Activated T-cell treated with anti-CD3 and anti-CD28 coated beads, Interleukin-2, amount 50 U/mL, for 24 hours (primary cell): ENCODE measurements around the gene AADACL2.
"Not testable (repeated sequence)": the region's sequence is repeated elsewhere in the genome, so short reads cannot be mapped to it uniquely, and the experiment has no call there.

Source experiments
- DNase-seq: peaks from one replicate; pipeline ENCODE4 v3.0.0-alpha.2; 2020
- H3K27ac Mint-ChIP-seq: 2 replicates; pipeline ENCODE4 v1.8.0; 2020; ENCODE audit warnings: mild to moderate bottlenecking, mixed read lengths
- H3K27me3 Mint-ChIP-seq: 2 replicates; pipeline ENCODE4 v1.8.0; 2020; ENCODE audit warnings: mixed read lengths
- H3K36me3 Mint-ChIP-seq: 2 replicates; pipeline ENCODE4 v1.8.0; 2020; ENCODE audit warnings: low read depth, mixed read lengths
- H3K4me1 Mint-ChIP-seq: 2 replicates; pipeline ENCODE4 v1.8.0; 2020; ENCODE audit warnings: low read depth, mixed read lengths
- H3K4me3 Mint-ChIP-seq: 2 replicates; pipeline ENCODE4 v1.8.0; 2020; ENCODE audit warnings: mild to moderate bottlenecking, moderate library complexity, mixed read lengths
- H3K9me3 Mint-ChIP-seq: 2 replicates; pipeline ENCODE4 v1.8.0; 2020; ENCODE audit warnings: mixed read lengths

AADACL2 gene

DNA sequence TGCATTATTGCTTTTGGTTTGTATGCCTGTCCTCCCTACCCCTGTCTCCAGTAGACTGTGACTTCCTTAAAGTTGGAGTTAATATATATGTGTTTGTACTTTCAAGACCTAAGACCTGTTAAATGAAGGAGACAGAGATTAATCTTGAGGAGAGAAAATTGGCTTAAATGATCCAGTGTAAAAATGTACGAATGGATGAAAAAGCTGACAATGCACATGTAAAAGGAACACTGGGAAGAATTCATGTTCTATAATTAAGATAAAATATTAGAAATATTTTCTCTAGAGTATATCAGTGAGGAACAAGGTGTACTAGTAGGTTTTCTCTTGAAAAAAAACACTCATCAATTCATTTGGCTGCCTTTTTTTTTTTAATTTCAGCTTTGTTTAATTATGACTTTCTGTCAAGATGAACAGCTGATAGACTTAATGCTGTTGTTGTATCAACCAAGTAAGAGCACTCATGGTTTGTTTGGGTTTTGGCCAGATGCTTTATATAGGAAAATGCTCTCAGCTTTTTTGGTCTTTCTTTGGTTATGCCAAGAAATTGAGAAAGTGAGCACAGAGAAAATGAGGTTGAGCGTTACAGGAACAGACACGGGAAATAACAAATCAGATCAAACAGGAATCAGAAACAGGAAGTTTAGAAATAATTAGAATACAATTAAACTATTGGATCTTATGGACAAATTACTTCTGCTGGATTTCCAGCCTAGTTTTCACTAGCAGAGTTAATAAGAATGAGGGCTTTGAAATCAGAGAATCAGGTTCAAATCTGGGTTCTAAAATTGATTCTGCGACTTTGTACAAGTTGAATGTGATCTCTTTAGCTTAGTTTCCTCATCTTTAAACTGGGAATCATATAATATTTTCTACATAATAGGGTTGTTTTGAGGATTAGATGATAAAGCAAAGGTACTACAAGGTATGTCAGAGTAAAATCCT lies 41.9 kb downstream of the AADACL2 start:
- Mint-ChIP-seq H3K4me3 (no peak overlapping the region), H3K27me3 (peaks cover 3% of the 10 kb centered on the region), H3K4me1 (no peaks in the 10 kb centered on the region), H3K9me3 (no peaks in the 10 kb centered on the region), H3K36me3 (no peaks in the 10 kb centered on the region), H3K27ac (no peak overlapping the region)
- DNase-seq = no peak

DNA sequence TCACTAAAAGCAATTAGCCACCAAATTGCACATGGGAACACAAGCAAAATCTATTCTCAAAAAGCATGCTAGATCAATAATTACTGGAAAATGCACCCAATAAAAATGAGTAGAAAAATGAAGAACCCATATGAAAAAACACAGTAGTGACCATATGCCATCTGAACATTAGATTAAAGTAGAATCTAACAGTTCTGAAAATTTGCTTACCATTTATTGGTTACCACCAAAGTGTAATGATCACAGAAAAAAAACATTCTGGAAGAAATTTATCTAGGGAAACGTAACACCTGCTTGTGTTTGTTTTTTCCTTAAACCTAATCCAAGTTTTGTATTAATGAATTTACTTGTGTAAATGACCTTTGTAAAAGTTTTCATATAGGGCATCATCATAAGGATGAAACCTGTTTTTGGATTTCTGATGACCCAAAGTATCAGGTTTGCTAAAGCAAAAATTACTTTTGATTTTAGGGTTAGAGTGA lies 42.6 kb downstream of the AADACL2 start:
- Mint-ChIP-seq H3K27ac (no peak overlapping the region), H3K4me1 (no peaks in the 10 kb centered on the region), H3K27me3 (peaks cover 3% of the 10 kb centered on the region), H3K36me3 (no peaks in the 10 kb centered on the region), H3K4me3 (no peak overlapping the region), H3K9me3 (no peaks in the 10 kb centered on the region)
- no peak for DNase-seq

DNA sequence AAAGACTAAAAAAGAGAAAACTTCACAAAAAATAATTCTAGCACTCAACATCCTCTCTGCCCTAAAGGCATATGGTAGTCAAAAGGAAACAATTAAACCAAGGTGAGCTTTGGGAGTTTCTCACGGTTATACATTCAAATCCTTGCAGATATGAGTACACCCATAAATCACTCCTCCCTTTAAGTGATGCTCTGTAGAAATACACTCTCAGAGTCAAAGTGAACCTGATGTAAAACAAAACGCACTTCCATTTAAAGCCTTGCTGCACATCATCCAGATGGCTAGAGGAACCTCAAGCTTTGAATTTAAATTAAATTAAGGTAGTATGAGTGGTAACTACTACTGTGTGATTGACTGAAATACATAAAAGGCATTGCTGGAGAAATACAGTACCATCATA lies 44.2 kb downstream of the AADACL2 start:
- no peak for DNase-seq
- H3K27ac Mint-ChIP-seq = no peak overlapping the region
- no peaks in the 10 kb centered on the region for H3K4me1 Mint-ChIP-seq
- no peaks in the 10 kb centered on the region for H3K36me3 Mint-ChIP-seq
- H3K27me3 Mint-ChIP-seq = peaks cover 3% of the 10 kb centered on the region
- no peak overlapping the region for H3K4me3 Mint-ChIP-seq
- no peaks in the 10 kb centered on the region for H3K9me3 Mint-ChIP-seq

DNA sequence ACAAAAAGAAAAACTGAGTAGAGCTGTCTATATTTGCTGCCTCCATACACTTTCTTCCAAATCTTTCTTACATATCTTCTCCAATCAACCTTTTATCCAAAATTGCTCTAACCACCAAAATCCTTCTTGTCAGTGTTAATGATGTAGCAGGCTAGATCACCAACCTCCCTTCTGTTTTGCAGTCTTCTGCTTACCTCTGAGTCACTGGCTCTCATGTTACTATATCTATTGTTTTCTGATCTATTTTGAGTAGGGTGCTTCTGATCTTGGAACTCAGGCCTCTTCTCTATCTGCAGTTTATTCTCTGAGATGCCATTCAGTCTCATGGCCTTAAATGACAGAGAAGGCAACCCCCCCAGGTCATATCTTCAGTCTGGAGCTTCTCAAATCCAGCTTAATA lies 53.9 kb downstream of the AADACL2 start:
- Mint-ChIP-seq H3K4me1 (no peaks in the 10 kb centered on the region), H3K36me3 (no peaks in the 10 kb centered on the region), H3K4me3 (no peak overlapping the region), H3K9me3 (no peaks in the 10 kb centered on the region), H3K27me3 (peaks cover 2% of the 10 kb centered on the region), H3K27ac (no peak overlapping the region)
- no peak for DNase-seq

DNA sequence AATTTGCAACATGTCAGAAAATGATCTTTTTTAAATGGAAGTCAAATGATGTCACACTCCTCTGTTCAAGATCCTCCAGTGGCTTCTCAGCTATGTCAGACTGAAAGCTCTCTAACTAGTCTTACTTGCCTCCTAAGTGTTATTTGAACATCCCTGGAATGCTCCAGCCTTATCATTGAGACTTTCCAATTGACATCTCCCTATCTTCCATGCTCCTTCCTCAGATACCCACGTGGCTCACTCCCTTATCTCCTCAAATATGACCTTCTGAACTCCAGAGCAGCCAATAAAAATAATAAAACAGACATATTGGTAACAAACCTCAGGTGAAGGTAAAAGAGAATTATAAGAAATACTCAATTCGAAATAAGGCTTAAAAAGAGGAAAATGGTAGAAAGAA lies 54.7 kb downstream of the AADACL2 start:
- Mint-ChIP-seq H3K9me3 (no peaks in the 10 kb centered on the region), H3K27ac (no peak overlapping the region), H3K27me3 (peaks cover 2% of the 10 kb centered on the region), H3K4me3 (no peak overlapping the region), H3K4me1 (no peaks in the 10 kb centered on the region), H3K36me3 (no peaks in the 10 kb centered on the region)
- DNase-seq = no peak

DNA sequence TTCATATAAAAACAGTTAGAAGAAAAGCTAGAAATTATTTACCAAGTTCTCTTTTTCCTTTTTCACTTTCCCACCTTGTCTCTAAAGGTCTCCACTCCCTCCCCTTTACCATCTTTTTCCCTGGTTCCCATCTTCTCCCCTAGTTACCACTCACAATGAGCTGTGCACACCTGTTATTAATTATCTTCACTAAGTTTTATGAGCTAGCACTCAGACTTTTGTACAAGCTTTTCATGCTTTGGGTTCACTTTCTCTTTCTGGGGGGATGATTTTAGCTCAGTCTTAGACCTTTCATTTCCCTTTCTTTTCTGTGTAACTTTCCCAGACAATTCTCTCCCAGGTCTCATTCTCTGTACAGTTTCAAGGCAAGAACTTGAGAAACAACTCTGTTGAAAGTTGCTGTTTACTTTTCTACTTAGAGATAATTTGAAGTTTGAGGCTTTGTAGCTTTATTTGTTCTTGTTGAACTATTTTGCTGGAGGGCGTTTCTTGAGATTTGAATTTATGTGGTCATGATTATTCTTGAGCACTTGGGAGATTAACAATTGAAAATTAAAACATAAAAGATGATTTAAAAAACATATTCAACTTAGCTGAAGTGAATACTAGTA lies 56.2 kb downstream of the AADACL2 start:
- no peaks in the 10 kb centered on the region for H3K4me1 Mint-ChIP-seq
- no peak for DNase-seq

DNA sequence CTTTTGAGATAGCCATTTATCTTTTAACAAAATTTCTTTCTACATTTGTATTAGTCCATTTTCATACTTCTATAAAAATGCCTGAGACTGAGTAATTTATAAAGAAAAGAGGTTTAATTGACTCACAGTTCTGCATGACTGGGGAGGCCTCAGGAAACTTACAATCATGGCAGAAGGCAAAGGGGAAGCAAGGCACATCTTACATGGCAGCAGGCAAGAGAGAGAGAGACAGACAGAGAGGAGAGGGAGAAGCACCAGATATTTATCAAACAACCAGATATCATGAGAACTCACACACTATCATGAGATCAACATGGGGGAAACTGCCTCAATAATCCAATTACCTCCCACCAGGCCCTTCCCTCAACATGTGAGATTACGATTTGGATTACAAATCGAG lies 57.0 kb downstream of the AADACL2 start:
- H3K36me3 Mint-ChIP-seq, H3K27ac Mint-ChIP-seq, H3K9me3 Mint-ChIP-seq, DNase-seq, H3K27me3 Mint-ChIP-seq, H3K4me1 Mint-ChIP-seq, H3K4me3 Mint-ChIP-seq: not testable (repeated sequence)

More for the DNA sequence above, 56.2 kb downstream of the AADACL2 start:
- no peaks in the 10 kb centered on the region for H3K36me3 Mint-ChIP-seq
- no peak overlapping the region for H3K27ac Mint-ChIP-seq
- H3K4me3 Mint-ChIP-seq = no peak overlapping the region
- H3K27me3 Mint-ChIP-seq = peaks cover 2% of the 10 kb centered on the region
- no peaks in the 10 kb centered on the region for H3K9me3 Mint-ChIP-seq

DNA sequence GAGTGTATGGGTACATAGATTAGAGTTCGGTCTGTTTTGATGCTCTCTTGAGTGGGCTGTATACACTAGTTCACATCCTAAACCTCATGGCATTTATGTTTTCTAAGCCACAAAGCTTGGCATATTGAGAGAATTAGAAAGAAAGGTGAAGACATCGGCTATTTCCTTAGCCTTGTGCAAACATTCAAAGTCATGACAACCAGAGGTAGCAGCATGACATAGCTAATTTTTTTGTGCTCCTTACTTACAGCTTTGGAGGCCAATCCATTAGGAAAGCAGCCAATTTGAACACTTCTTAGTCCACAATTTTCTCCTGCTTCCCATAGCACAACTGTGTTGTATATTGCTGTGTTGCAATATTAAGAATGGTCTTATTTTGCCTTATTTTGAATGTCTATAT lies 58.7 kb downstream of the AADACL2 start:
- H3K27ac Mint-ChIP-seq = no peak overlapping the region

DNA sequence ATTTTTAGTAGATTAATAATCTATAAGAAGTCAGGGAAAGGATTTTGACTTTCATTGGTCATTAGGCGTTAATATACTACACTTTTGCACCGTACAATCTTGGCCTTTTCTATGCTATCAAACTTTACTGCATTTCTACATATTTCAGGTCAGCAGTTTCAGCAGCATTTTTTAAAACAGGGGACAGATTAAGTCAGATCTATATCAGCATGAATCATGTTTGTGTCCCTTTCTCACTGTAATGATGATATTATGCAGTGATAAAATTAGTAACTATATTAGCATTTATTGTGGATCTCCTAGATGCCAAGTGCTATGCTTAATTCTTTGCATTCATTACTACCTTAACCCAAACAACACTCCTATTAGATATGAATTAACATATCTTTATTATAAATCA lies 59.9 kb downstream of the AADACL2 start:
- no peaks in the 10 kb centered on the region for H3K9me3 Mint-ChIP-seq
- H3K27me3 Mint-ChIP-seq = peaks cover 2% of the 10 kb centered on the region
- no peaks in the 10 kb centered on the region for H3K36me3 Mint-ChIP-seq
- H3K27ac Mint-ChIP-seq = no peak overlapping the region
- H3K4me3 Mint-ChIP-seq = no peak overlapping the region
- no peaks in the 10 kb centered on the region for H3K4me1 Mint-ChIP-seq
- no peak for DNase-seq

More for the DNA sequence above, 58.7 kb downstream of the AADACL2 start:
- Mint-ChIP-seq H3K4me1 (no peaks in the 10 kb centered on the region), H3K36me3 (no peaks in the 10 kb centered on the region), H3K9me3 (no peaks in the 10 kb centered on the region), H3K4me3 (no peak overlapping the region), H3K27me3 (peaks cover 2% of the 10 kb centered on the region)
- DNase-seq = no peak

DNA sequence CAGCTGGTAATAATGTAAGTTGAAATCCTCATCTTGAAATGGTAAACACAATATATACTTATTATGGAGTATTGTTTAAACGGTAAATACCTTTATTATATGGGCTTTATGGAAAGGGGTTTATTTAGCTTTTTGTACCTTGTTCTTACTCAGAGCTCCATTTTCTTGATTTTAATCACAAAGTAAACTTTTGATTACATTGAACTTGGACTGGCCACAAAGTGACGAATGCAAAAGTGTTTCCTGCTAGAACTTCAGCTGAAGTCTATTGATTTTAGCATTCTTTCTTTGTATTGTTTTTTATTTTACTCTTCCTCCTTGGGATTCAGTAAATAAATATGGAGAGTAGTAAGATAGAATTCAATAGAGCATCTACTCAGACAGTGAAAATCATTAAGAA lies 60.4 kb downstream of the AADACL2 start:
- Mint-ChIP-seq H3K27ac (no peak overlapping the region), H3K36me3 (no peaks in the 10 kb centered on the region), H3K4me1 (no peaks in the 10 kb centered on the region), H3K9me3 (no peaks in the 10 kb centered on the region), H3K27me3 (peaks cover 2% of the 10 kb centered on the region), H3K4me3 (no peak overlapping the region)
- no peak for DNase-seq

DNA sequence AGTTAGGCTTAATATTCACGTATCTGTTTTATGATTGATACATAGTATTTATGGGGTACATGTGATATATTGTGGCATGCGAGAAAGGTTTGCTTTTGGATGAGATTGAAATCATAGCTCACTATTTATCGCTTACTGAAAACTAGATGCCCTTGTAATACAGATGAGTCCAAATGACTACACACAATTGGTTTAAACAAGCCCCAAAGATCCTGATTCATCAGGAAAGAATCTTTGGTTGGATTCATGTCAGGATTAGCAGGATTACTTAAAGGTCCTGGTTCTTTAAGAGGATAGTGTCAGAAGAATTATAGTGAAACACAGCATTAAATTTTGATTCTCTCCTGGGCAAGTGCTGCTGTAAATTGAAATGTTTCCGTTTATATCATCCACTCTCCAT lies 61.5 kb downstream of the AADACL2 start:
- H3K27ac Mint-ChIP-seq = no peak overlapping the region
- H3K4me1 Mint-ChIP-seq = no peaks in the 10 kb centered on the region
- H3K4me3 Mint-ChIP-seq = no peak overlapping the region
- no peaks in the 10 kb centered on the region for H3K36me3 Mint-ChIP-seq
- no peaks in the 10 kb centered on the region for H3K27me3 Mint-ChIP-seq
- no peaks in the 10 kb centered on the region for H3K9me3 Mint-ChIP-seq
- no peak for DNase-seq

DNA sequence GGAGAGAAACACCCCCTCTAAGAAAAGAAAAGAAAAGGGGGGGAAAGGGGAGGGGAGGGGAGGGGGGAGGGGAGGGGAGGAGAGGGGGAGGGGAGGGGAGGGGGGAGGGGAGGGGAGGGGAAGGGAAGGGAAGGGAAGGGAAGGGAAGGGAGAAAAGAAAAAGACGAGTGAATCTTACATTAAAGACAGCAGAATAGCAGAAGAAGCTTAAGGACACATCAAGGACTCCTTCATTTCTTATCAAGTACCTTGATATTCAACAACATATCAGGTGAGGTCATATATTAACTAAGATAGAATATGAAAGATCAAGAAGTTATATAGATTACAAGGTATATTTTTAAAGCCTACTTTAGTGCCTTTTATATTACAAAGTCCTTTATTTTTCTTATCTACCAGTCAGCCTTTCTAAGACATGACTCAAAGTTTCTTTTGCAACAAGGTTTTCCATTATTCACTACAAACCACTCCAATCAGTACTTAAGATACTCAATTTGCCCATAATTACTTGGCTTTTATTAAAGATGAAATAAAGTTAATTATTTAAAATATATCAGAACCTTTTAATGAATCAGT lies 62.5 kb downstream of the AADACL2 start:
- Mint-ChIP-seq H3K36me3 (no peaks in the 10 kb centered on the region), H3K4me1 (no peaks in the 10 kb centered on the region)
- DNase-seq = no peak

DNA sequence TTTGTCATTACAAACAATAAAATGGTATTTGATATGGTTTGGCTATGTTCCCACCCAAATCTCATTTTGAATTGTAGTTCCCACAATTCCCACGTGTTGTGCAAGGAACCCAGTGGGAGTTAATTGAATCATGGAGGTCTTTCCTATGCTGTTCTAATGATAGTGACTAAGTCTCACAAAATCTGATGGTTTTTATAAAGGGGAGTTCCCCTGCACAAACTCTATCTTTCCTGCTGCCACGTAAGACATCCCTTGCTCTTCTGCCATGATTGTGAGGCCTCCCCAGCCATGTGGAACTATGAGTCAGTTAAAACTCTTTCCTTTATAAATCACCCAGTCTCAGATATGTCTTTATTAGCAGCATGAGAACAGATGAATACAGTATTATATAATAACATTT lies 64.7 kb downstream of the AADACL2 start:
- H3K9me3 Mint-ChIP-seq = no peaks in the 10 kb centered on the region
- H3K36me3 Mint-ChIP-seq = no peaks in the 10 kb centered on the region
- H3K27me3 Mint-ChIP-seq = no peaks in the 10 kb centered on the region
- no peak overlapping the region for H3K4me3 Mint-ChIP-seq
- H3K27ac Mint-ChIP-seq = no peak overlapping the region
- DNase-seq = no peak
- no peaks in the 10 kb centered on the region for H3K4me1 Mint-ChIP-seq

More for the DNA sequence above, 62.5 kb downstream of the AADACL2 start:
- Mint-ChIP-seq H3K9me3 (no peaks in the 10 kb centered on the region), H3K27ac (no peak overlapping the region), H3K27me3 (no peaks in the 10 kb centered on the region), H3K4me3 (no peak overlapping the region)

DNA sequence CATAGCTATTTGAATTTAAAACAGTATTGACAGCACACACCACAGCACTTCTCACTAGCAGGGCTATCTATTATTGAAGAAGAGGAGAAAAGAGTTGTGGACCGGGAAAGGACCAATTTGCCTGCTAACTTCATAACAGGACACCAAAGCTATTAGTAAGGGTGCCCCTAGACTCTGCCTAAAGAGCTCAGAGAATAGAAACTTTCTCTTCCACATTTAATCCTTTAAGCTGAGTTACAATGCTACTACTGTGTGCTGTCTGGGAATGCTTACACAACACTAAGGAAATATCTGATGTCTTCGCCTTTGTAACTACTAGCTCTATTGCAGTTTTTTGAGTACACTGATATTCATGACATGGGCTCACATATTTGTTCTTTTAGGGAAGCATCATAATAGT lies 66.7 kb downstream of the AADACL2 start:
- no peaks in the 10 kb centered on the region for H3K9me3 Mint-ChIP-seq
- H3K36me3 Mint-ChIP-seq = no peaks in the 10 kb centered on the region
- H3K4me3 Mint-ChIP-seq = no peak overlapping the region
- no peaks in the 10 kb centered on the region for H3K4me1 Mint-ChIP-seq
- H3K27me3 Mint-ChIP-seq = no peaks in the 10 kb centered on the region
- no peak for DNase-seq
- no peak overlapping the region for H3K27ac Mint-ChIP-seq

DNA sequence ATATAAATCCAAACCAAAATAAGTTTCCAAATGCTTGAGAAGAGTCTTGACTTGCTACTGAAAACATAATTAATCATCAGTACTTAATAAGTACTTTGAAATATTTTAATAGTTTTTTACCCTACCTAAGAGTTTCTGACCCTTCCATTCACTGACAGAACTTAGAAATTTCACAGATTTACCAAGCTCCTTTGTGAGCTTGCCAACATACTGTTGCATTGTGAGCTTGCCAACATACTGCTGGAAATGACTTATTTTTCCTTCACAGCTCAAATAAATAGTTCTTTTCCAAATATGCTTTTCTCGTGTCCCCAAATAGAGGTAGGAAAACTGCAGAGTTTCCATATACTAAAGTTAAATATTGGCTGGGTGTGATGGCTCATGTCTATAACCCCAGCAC lies 70.5 kb downstream of the AADACL2 start:
- no peaks in the 10 kb centered on the region for H3K36me3 Mint-ChIP-seq
- H3K9me3 Mint-ChIP-seq = peaks cover 16% of the 10 kb centered on the region
- H3K27me3 Mint-ChIP-seq = no peaks in the 10 kb centered on the region
- H3K4me1 Mint-ChIP-seq = no peaks in the 10 kb centered on the region
- no peak overlapping the region for H3K27ac Mint-ChIP-seq
- no peak overlapping the region for H3K4me3 Mint-ChIP-seq
- no peak for DNase-seq
